Right ventricle myocardium inferior (tissue), 1 donor: ENCODE measurements around the gene ATP8B4. TPM values are rescaled to one million over a fixed set of nuclear protein-coding genes. Genes with fewer than 3 reads are reported as not detected.
"Not testable (repeated sequence)": the region's sequence is repeated elsewhere in the genome, so short reads cannot be mapped to it uniquely, and the experiment has no call there.

ENCODE experiments used
- ATAC-seq: fragments of 200-7000 bp; cut with Tn5 transposase; one replicate; pipeline ENCODE4 v1.9.1; 2020; ENCODE audit warnings: mild to moderate bottlenecking, moderate library complexity
- DNase-seq: peaks from one replicate; pipeline ENCODE4 v3.0.0; 2021; ENCODE audit errors: missing footprints
- intact Hi-C: fragments of 100-400 bp; cut with DNase I; formaldehyde crosslinking; loops from one replicate; pipeline ENCODE4 v1.11.0; 2022
- long read RNA-seq: library from polyadenylated mRNA; unstranded; transcript quantifications from one replicate; pipeline ENCODE4 v2.0.0, GENCODE V29; 2021
- total RNA-seq: library from RNA; stranded (reverse); fragmentation: NEBNext Ultra II Directional; extraction: Animal tissue kit (Norgen Biotek cat#: 25700); gene quantifications from one replicate; pipeline ENCODE4 v1.2.1, GENCODE V29; 2021
- donor health status: DM: no; HTN: yes; CAD: no; lungs with severe emphysema.

The ATP8B4 gene, protein sequence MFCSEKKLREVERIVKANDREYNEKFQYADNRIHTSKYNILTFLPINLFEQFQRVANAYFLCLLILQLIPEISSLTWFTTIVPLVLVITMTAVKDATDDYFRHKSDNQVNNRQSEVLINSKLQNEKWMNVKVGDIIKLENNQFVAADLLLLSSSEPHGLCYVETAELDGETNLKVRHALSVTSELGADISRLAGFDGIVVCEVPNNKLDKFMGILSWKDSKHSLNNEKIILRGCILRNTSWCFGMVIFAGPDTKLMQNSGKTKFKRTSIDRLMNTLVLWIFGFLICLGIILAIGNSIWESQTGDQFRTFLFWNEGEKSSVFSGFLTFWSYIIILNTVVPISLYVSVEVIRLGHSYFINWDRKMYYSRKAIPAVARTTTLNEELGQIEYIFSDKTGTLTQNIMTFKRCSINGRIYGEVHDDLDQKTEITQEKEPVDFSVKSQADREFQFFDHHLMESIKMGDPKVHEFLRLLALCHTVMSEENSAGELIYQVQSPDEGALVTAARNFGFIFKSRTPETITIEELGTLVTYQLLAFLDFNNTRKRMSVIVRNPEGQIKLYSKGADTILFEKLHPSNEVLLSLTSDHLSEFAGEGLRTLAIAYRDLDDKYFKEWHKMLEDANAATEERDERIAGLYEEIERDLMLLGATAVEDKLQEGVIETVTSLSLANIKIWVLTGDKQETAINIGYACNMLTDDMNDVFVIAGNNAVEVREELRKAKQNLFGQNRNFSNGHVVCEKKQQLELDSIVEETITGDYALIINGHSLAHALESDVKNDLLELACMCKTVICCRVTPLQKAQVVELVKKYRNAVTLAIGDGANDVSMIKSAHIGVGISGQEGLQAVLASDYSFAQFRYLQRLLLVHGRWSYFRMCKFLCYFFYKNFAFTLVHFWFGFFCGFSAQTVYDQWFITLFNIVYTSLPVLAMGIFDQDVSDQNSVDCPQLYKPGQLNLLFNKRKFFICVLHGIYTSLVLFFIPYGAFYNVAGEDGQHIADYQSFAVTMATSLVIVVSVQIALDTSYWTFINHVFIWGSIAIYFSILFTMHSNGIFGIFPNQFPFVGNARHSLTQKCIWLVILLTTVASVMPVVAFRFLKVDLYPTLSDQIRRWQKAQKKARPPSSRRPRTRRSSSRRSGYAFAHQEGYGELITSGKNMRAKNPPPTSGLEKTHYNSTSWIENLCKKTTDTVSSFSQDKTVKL
- 6.1 TPM for total RNA-seq
- long read RNA-seq, partial matches to known transcripts = 0 of 1 reads
- long read RNA-seq, other reads (novel, unspliced or antisense) = 0 of 1 reads

DNA sequence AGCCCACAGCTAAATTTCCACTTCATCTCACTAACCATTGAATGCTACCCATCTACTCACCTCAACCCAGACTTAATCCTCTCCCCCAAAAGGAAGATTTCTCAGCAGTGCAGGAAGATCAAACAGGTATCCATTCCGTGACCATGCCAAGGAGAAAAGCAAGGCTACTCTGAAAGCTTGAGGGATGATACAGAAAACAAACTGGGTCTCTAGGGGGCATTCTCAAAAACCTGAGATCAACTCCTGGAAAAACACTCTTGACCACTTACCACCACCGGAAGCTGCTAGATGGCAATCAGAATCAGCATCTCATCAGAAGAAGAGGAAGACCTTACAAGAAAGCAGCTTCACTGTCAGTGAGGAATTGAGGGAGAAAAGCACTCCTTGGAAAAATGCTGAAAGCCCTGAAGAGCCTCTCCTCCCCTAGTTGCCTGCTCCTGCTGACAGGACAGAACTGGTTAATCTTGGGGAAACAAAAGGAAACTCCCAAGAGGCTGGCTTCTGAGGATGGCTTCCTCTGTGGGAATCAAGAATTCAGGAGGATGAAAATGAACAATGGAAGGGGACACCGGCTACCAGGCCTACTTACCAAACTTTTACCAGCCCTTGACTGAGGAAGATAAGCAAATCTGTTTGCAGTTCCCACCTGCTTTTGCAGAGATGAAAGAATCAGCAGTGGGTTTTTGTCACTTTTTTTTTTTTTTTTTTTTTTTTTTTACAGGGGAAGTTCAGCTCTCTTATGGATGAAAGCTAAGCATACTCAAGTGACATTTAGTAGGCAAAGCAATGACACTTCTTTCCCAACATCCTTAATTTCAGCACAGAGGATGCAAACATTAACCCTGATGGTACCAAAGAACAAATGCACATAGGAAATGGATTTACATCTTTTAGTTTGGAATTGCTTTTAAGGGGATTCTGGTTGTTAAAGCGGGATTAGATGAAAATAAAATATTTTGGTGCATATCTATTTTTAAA lies at the start of gene ATP8B4:
Gene ATP8B4, minus strand, starts transcription at position 171 of the 978 bp plus-strand sequence. CDS start 12,267 bp downstream, outside the sequence.
- intact Hi-C loops = no loop called here
- ATAC-seq (no peak), DNase-seq (no peak)

DNA sequence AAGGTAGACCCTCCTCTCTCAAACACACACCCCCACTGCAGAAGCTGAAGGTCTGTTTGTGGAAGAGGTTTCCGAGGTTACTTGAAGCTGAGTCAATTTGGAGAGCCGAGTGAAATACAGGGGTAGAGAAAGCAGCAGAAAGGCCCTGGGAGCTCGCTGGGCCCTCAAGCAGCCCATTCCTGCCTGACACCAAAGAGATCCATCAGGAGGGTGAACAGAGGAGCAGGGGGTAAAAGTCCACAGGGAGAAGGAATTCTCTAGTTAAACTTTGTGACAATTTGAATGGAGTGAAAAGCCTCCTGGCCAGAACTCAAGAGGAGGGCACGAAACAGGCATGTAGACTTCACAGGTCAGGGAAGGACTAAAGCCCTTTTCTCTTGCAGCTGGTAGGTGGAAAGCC lies 49.3 kb upstream of the ATP8B4 start:
- intact Hi-C loops = no loop called here
- no peak for DNase-seq
- no peak for ATAC-seq

DNA sequence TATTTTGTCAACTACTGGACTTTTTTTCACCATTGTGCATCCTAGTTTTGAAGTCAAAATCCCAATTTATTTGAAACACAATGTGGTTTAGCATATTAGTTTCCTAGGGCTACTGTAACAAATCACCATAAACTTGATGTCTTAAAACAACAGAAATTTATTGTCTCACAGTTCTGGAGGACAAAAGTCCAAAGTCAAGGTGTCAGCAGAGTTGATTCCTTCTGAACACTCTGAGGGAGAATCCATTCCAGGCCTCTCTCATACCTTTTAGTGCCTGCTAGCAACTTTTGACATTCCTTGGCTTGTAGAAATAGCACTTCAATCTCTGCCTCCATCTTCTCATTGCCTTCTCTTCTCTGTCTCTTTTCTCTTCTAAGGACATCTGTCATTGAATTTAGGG lies 48.1 kb upstream of the ATP8B4 start:
- intact Hi-C loops = no loop called here
- ATAC-seq (no peak), DNase-seq (no peak)

DNA sequence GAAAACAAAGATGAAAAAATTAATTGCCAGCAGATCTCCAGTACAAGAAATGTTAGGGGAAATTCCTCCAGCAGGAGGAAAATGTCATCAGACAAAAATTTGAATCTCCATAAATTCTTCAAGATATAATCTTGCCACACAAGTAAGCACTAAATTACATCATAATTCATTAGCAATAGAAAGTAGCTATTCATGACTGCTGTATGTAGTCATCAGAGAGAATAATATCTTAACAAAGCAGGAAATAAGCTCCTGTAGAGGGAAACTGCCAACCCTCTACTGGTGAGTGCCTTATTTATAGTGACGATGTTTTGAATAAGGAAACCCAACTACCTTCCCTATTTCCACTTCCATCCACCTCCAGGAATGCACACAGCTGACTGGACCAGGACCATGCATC lies 47.2 kb upstream of the ATP8B4 start:
- ATAC-seq (no peak), DNase-seq (no peak)
- intact Hi-C loops = no loop called here

DNA sequence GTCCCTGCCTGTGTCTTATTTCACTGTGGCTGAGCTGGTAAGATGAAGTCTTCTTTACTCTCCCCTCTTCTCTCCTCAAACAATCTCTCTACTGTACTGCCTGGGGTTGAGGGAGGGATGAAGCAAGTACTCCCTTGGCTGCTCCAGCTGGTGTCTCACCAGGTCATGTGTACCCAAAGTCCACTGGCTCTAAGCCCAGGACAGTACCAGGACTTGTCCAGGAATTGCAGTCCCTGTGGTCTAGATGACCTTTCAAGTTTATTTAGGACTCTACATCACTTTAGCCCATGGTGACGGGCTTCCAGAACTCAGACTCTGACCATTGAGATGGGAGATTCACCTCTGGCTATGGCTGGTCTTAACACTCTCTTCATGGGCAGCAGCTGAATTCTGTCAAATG lies 45.4 kb upstream of the ATP8B4 start:
- intact Hi-C loops = no loop called here
- peak; percentile 75 for ATAC-seq
- no peak for DNase-seq

DNA sequence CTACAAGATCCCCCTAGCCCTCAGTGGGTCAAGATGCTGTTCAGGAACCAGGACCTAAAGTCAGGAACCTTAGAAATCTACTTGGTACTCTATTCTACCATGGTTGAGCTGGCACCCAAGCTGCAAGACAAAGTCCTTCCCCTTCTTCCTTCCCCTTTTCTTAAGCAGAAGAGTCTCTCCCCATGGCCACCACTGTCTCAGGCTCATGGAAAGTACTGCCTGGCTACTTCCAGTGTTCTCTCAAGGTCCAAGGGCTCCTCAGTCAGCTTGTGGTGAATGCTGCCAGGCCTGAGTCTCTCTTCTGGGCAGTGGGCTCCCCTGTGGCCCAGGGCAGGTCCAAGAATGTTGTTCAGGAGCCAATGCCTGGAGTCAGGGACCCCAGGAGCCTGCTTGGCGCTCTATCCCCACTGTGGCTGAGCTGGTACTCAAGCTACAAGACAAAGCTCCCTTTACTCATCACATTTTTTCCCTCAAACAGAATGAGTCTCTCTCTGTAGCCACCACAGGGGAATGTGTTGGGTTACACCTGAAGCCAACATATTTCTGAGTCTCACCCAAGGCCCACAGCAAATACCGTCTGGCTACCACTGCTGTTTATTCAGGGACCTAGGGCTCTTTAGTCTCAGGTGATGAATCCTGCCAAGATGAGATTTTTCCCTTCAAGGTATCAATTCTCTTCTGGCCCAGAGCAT lies 44.8 kb upstream of the ATP8B4 start:
- intact Hi-C loops = no loop called here
- no peak for ATAC-seq

DNA sequence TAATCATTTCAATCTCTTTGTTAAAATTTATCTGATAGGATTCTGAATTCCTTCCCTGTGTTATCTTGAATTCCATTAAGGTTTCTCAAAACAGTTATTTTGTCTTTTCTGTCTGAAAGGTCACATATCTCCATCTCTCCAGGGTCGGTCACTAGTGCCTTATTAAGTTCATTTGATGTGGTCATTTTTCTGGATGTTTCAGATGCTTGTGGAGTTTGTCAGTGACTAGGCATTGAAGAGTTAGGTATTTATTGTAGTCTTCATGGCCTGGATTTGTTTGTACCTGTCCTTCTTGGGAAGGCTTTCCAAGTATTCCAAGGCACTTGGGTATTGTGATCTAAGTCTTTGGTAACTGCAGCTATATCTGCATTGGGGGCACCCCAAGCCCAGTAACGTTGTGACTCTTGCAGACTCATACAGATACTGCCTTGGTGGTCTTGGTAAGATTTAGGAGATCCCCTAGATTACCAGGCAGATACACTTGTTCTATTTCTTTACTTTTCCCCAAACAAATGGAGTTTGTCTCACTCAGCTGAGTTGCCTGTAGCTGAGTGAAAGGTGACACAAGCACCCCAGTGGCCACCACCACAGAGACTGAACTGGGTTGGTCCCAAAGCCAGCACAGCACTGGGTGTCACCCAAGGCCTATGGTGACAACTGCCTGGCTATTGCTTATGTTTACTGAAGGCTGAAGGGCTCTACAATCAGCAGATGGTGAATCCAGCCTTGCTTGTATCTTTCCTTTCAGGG lies 44.1 kb upstream of the ATP8B4 start:
- intact Hi-C loops = no loop called here
- no peak for DNase-seq
- ATAC-seq = no peak

More for the DNA sequence above, 44.8 kb upstream of the ATP8B4 start:
- no peak for DNase-seq

DNA sequence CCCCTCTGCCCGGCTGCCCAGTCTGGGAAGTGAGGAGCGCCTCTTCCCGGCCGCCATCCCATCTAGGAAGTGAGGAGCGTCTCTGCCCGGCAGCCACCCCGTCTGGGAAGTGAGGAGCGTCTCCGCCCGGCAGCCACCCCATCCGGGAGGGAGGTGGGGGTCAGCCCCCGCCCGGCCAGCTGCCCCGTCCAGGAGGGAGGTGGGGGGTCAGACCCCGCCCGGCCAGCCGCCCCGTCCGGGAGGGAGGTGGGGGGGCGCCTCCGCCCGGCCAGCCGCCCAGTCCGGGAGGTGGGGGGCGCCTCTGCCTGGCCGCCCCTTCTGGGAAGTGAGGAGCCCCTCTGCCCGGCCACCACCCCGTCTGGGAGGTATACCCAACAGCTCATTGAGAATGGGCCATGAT lies 39.2 kb upstream of the ATP8B4 start:
- ATAC-seq, DNase-seq, intact Hi-C loops: not testable (repeated sequence)

DNA sequence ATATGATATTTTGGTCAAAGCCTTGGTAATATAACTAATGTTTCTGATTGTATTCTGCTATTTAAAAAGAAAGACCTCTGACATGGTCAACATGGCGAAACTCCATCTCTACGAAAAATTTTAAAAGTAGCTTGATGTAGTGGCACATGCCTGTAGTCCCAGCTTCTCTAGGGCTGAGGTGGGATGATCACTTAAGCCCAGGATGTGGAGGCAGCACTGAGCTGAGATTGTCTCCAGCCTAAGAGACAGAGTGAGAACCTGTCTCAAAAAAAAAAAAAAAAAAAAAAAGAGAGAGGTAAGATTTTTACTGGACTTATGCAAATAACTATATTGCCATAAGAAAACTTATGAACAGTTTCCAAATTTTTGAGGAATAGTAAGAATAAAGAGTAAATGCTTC lies 32.4 kb upstream of the ATP8B4 start:
- ATAC-seq = no peak
- no peak for DNase-seq
- intact Hi-C loops = no loop called here

DNA sequence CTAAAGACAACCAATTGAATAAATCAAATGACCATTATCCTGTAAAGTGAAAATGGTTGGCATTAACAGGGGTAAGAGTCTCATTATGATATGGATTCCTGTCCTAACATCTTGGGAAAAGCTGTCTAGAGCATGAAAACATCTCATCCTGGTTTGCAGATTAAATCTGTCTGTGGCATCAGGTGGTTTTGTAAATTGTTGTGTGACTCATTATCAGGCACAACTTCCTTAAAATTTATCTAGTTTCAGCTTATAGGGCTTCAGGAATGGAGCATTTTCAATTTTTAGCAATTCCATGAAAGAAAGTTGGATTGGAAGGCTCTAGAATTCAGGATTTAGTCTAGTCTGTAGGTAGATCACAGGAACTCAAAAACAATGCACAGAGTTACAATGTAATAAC lies 31.8 kb upstream of the ATP8B4 start:
- intact Hi-C loops = no loop called here
- ATAC-seq (no peak), DNase-seq (no peak)

DNA sequence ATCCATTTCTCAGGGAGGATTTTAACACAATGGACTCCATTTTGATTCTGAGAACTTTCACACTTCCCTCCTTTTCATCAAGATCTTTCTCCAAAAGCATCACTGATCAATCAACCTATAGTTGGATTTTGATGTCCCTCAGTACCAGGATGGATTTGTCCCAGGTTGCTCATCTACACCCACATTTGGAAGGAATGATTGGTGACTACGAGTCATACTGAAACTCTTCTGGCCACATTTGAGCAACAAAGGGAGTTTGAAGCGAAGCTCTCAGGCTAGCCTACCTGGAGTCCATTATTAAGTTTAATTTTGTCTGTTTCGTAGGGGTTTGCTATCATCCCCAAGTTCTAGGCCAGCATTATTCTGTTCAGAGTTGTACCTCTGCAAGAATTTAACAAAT lies 31.3 kb upstream of the ATP8B4 start:
- intact Hi-C loops = no loop called here
- DNase-seq (no peak), ATAC-seq (no peak)

DNA sequence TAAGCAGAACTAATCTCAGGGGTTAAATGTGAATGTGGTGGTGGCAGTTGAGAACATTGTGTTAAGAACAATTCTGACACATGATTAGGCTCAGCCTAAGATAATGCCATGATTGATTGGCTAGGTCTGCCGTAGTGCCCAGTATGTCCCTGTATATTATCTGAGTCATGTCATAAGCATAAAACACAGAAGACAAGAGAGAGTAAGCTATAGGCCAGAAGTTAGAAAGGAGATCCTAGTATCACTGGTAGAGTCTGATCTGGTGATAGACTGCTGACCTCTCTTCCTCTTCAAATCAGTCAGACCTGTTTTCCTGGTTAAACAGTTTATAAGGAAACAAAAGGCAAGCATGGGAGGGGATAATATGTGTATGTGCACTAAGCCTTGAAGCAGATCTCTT lies 30.1 kb upstream of the ATP8B4 start:
- DNase-seq (no peak), ATAC-seq (no peak)
- intact Hi-C loops = loop anchor here (5.0 kb wide), 1 partner anchor 912 kb away; no protein-coding TSS in a partner anchor

DNA sequence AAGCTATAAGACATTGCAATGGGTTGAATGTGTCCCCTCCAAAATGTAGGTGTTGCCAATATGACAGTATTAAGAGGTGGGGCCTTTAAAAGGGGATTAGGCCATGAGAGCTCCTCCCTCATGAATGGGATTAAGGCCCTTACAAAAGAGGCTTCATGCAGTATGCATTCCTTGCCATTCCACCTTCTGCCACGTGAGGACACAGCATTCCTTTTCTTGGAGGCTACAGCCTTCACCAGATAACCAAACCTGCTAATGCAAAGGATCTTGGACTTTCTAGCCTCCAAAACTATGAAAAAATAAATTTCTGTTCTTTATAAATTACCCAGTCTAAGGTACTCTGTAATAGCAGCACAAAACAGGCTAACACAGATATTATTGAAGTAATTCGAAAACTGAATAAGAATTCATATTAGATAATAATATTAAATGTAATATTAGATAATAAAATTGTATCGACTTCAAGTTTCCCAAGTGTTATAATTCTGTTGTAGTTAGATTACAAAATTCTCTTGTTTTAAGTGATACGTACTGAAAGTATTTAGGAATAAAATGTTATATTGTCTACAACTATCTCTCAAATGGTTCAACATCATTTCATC lies 29.4 kb upstream of the ATP8B4 start:
- DNase-seq = no peak
- intact Hi-C loops = loop anchor here (5.0 kb wide), 1 partner anchor 911 kb away; no protein-coding TSS in a partner anchor
- ATAC-seq = no peak

DNA sequence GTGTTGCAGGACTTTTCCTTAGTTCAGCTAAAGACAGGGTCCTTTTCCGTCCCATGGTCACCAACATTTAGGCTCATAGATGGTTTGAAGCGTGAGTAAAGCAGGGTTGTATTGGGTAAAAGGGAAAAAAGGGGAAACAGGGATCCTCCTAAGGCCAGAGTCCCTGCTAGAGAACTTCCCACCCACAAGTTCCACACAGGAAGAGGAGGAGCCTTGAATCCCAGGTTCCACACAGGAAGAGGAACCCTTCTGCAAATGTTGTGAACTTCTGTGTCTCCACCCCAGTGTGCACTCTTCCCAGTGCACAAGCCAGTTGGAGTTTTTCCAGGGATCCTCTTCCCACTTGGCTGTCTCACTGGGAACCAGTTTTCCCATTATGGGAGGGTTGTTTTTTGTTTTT lies 27.6 kb upstream of the ATP8B4 start:
- DNase-seq (no peak), ATAC-seq (no peak)
- intact Hi-C loops = loop anchor here (5.0 kb wide), 1 partner anchor 909 kb away; no protein-coding TSS in a partner anchor

DNA sequence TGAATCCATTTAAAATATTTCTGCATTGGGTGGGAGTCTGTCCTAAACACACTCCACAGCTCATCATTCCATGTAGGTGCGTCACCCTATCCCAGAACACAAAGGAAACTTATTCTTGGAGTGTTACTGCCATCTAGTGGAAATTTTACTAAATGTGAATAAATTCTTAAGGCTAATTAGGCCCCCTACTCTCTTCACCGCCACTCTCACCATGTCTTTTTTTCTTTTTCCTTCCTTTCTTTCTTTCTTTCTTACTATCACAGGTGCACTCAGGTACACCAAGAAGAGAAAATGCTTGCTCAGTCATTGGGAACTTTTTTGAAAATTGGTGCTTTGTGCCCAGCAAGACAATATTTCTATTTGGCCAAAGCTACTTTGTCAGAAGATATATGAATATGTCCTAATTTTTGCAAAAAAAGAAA lies 26.4 kb upstream of the ATP8B4 start:
- intact Hi-C loops = loop anchor here (2.0 to 5.0 kb wide), 2 partner anchors 908 to 1283 kb away; no protein-coding TSS in a partner anchor
- ATAC-seq = peak; percentile 79
- DNase-seq = no peak
